SK-N-MC (cell line): ENCODE results near the gene PPM1M.

Experiments
- EZH2 ChIP-seq: fragments of 200-600 bp; sonication (generic); IDR thresholded peaks from one replicate; pipeline ENCODE4 v1.6.1; 2017; ENCODE audit warnings: antibody characterized with exemption
- FOXP2 ChIP-seq: optimal IDR thresholded peaks from 2 replicates; pipeline ENCODE3; 2011; ENCODE audit warnings: mild to moderate bottlenecking, moderate library complexity; ENCODE audit not compliant: insufficient read depth; ENCODE audit errors: extremely low read length, control extremely low read depth
- POLR2AphosphoS5 ChIP-seq: IDR thresholded peaks from 2 replicates; pipeline ENCODE4 v1.6.1; 2012; ENCODE audit warnings: mild to moderate bottlenecking, low read depth, low read length, borderline replicate concordance

- TF ChIP-seq POLR2AphosphoS5, result no peak
- TF ChIP-seq EZH2, result no peak
- no peak for TF ChIP-seq FOXP2
These were observed 3.5 kb upstream of the PPM1M start for GRCh38 chr3:52242039-52242438.
